Ramos (cell line): ENCODE data around the gene DCHS1.

Source experiments
- in situ Hi-C: fragments of 300-500 bp; cut with MboI; formaldehyde crosslinking; loops from one replicate; pipeline ENCODE4 v1.14.3; 2022; ENCODE audit warnings: low sequenced_read_pairs; ENCODE audit not compliant: unreplicated experiment

The DCHS1 gene

DNA sequence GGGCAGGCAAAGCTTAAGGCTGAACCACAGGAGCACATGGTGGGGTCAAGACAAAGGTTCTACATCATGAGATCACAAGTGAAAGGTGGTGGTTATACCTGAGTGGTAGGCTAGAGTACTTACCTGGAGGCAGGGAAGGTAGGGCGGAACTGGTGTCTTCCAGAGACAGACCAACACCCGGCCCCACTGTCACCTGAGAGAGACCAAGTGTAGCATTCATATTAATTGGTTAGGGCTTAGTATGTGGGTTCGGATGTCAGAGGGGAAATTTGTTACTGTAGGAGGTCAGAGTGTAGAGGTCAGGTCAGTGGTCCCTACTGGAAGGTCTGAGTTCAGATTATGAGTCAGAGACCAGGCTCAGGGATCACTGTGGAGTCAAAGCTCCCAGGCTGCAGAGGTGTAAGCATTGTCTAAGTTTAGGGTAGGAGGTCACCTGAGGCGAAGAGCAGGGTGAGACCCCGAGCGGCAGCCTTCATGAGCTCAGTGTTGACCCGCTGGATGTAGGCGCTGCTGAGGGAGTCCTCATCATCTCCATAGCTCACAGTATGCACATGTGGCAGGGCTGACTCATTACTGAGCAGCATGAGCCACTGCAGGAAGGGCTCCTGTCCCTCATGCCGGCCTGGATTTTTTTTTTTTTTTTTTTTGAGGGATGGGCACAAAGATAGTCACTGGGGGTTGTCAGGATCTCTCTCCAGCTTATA is 39.6 kb downstream of the DCHS1 start:
- in situ Hi-C loops = no loop called here

DNA sequence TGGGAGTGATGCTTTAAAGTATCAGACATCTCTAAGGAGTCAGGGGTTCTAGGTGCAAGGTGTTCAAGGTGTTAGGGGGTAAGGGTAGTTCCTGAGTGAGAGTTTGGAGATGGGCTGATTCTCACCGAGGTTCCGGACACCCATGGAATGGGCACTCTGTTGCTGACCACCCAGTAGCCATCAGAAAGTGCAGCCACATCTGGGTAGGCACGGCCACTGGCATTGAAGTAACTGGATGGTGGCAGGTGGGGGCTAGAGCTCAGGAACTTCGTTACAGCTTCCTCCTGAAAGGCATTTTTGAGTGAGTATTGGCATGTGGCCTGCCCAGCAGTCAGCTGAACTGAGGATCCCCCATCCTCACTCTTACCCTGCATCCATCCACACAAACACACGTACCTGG is 40.6 kb downstream of the DCHS1 start:
- in situ Hi-C loops = no loop called here

DNA sequence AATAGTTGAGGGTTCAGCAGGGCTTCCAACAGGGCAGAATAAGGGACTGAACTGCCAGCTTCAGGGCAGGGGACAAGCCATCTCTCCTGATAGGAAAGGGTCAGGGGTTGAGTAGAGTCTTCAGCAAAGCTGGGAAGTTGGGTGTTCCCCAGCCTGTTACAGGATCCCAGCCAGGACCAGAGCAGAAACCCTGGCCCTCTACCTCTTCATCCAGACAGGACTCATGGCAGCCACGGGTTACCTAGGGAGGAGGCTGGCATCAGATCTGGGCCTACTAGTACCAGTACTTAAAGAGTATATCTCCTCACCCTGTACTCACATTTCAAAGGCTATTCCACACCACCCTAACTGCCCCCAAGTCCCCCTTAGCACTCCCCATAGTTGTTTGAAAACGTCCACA is 41.2 kb downstream of the DCHS1 start:
- in situ Hi-C loops = no loop called here

DNA sequence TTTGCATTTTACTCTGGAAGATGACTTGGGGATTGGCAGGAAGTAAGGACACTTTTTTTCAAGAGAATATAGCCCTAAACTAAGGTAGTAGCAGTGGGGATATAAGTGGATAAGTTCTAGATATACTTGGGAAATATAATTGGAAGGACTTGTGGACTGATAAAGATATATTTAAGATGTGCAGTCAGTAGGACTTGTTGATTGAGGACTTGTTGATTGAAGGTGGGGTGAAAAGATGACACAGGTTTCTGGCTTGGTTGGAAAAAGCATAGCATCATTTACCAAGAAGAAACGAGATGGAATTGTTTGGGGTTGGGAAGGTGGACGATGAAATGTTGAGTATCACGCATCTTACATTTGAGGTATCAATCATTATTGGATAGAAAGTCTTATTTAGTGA is 42.1 kb downstream of the DCHS1 start:
- in situ Hi-C loops = no loop called here

DNA sequence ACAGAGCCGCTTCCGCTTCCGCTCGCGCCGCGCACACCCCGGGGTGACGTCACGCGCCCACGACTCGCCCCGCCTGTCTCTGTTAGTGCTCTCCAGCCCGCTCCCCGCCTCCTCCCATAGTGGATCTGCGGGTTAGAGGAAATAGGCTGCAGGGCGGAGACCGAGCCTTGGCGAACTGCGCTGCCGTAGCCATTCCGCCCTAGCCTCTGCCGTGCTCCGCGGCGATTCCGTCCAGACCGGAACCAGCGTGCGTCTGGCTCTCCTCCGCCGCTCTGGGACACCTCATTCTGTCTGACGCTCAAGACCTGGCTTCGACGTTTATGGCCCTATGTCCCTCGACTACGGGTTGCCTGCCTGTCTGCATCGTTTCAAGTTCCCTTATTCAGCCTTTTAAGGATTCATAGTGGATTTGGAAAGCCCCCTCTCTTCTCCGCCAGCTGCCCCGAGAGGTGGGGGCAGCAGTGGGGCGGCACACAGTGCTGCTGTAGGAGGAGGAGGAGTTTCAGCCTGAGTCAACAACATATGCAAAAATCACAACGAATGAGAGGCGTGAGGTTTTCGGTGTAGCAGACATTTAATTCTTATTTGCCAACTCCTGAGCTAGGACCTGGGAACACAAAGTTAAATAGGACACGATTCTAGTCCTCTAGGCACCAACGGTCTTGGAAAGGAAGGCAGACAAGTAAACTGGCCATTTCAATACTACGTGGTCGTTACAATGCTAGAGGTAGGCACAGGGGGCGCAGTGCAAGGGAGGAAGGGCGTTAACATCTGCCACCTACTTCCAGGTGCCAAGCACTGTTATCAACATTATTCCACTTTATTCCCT is 43.2 kb downstream of the DCHS1 start, which contains the start of gene TAF10:
Gene TAF10 (minus strand): TSS at position 4 of the 829 bp plus-strand sequence. CDS start 27 bp downstream, outside the sequence.
- in situ Hi-C loops = no loop called here

DNA sequence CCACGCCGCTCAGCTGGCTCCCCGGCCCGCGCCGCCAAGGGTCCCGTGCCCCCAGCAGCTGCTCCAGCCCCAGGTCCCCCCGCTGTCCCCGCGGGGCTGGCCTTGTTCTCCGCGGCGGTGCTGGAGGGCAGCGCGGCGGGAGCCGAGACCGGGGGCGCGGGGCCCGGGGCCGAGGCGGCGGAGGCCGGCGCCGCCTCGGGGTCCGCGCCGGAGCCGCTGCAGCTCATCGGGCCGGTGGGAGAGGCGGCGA is 43.7 kb downstream of the DCHS1 start:
- in situ Hi-C loops = no loop called here

DNA sequence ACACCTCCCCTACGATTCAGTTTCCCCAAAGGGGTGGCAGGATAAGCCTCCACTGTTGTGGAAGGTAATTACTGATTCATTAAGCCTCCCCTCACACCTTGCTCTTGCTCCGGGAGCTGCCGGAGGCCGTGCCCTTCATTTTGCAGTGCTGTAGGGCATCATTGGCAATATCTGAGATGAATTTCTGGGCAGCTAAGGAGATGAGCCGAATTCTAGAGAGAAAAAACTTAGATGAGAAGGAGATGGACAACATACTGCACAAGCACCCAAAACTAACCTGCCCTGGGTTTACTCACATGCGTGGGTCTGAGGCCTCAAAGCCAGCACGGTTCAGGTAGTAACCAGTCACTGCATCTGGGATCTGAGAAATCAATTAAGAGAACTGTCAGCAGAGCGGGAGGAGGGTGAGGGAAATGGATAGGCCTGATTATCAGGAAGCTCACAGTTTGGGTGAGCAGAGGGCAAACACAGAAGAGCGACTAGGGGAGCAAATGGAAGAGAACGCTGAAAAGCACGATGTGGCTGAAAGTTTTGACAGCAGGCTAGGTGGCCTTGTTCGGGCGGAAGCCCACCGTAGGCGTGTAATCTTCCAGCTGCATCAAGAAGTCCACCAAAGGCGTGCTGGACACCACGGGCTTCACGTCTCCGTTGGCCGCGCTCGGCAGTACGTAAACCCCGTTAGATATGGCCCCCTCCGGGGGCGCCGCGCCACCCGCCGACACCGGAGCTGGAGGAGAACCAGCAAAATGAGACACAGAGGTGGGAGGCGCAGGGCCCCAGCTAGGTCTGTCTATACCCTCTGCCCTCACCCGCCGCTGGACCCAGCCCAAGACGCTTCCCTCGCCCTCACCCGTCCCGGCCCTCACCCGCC is 44.3 kb downstream of the DCHS1 start:
- in situ Hi-C loops = no loop called here

DNA sequence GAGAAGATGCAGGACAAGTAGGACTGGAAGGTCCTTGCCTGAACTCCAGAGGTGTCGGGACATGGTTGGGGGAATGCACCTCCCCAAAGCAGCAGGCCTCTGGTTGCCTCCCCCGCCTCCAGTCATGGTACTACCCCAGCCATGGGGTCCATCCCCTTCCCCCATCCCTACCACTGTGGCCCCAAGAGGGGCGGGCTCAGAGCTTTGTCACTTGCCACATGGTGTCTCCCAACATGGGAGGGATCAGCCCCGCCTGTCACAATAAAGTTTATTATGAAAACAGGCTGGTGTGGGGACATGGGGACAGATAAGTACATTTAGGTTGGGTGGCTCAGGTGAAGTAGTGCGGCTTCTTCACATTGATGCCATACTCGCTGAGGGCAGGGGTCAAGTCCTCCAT is 45.0 kb downstream of the DCHS1 start:
- in situ Hi-C loops = no loop called here

DNA sequence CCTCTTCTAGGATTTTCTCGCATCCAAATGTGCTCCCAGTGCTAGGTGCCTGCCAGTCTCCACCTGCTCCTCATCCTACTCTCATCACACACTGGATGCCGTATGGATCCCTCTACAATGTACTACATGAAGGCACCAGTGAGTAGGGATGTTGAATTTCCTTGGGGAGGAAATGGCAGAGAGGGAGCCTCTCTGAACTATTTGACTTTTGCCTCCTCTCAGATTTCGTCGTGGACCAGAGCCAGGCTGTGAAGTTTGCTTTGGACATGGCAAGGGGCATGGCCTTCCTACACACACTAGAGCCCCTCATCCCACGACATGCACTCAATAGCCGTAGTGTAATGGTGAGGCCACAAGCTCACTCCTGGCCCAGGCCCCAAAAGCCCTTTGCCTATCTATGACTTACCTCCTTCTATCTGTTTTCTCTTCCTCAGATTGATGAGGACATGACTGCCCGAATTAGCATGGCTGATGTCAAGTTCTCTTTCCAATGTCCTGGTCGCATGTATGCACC is 46.0 kb downstream of the DCHS1 start:
- in situ Hi-C loops = no loop called here

DNA sequence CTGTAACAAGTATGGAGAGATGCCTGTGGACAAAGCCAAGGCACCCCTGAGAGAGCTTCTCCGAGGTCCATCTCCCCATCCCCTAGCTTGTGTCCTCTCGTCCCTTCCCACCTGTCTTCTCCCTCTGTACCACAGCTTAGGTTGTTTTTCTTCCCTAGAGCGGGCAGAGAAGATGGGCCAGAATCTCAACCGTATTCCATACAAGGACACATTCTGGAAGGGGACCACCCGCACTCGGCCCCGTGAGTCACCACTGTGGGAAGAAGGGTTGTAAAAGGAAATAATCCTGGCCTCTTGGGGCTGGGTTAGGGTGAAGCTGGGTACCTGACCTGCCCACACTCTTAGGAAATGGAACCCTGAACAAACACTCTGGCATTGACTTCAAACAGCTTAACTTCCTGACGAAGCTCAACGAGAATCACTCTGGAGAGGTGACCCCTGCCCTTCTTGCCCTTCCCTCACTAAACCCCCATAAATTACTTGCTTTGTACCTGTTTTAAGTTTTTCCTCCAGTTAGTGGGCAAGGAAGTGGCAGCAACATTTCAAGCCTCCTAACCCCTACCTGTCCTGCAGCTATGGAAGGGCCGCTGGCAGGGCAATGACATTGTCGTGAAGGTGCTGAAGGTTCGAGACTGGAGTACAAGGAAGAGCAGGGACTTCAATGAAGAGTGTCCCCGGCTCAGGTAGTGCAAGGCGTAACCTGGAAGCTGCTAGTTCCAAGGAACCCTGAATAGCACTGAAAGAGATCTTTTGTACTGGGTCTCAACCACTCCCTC is 46.7 kb downstream of the DCHS1 start:
- in situ Hi-C loops = no loop called here

DNA sequence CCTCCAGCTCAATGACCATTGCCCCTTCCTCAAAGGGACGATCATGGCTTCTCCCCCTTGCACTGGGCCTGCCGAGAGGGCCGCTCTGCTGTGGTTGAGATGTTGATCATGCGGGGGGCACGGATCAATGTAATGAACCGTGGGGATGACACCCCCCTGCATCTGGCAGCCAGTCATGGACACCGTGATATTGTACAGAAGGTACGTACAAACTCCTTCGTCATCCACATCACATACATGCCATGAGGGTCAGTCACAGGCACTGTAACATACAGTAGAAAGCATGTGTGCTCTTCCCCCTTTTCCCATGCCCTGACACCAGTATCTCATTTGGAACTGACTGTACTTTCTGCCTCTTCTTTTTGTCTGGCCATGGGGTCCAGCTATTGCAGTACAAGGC is 47.6 kb downstream of the DCHS1 start:
- in situ Hi-C loops = no loop called here

DNA sequence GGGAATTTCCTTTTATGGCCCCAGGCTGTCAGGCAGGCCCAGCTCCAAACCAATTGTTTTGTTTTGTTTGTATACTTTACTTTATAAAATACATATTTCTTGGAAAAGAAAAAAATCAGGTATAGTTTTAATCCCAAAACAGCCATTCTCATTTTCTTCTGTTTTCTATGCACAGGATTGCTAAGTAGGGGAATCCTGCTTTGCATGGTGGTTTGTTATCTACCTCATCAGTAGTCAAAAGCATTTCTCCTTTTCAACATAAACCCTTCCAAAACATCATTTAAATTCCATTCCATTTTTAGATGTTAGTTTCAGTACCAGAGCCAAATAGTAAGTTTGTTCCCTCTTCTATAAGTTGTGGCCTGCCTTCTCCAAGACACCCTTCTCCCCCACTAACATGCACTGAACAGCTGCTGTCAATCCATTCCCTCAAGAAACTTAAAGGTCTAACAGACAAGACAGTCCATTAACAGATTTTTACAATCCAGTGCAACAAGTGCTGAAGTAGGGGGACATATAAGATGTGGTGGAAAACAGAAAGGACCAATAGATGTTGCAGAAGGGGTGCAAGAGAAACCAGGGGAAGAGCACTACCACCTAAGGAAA is 48.3 kb downstream of the DCHS1 start:
- in situ Hi-C loops = no loop called here

DNA sequence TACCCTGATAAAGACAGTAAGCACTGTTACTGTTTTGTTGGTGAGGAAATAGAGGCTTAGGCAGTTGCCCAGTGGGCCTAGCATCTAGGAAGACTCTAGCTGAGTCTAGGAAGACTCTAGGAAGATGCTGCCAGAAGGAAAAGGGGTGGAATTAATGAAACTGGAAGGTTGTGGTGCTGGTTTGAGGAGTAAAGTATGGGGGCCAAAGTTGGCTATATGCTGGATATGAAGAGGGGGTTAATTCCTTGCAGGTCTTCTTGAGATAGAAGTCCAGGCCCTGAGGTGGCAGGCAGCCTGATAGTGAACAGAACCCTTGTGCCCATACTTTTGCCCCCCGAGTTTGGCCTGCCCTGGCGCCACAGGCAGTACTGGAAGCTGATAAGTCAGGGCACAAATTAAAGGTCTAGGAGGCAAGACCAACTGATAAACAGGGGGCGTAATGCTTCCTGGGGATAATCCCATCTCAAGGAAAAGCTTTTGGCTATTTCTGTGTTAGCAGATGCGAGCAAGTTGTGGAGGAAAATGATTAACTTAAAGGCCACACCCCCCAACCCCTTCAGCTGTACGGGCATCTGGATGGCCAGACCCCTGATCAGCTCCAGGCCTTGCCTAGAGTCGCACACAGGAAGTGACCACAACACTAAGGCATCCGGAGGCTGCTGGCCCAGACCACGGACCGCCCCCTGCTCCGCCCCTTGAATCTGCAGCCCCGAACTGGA is 49.0 kb downstream of the DCHS1 start:
- in situ Hi-C loops = no loop called here

DNA sequence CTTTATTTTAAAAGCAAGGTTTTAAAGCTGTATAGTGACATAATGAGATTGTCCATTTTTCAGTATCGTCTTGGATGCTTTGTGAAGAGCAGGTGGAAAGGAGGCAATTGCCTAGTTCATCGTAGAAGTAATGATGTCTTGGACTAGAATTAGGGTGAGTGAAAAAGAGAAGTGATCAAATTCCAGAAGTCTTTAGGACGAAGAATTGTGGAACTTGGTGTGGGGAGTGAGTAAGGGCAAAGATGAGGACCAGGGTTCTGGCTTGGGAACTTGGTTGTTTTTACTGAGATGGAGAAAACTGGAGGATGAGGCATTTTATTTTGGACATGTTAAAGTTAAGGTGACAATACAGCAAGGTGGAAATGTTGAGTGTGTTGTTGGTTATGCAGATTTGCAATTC is 50.8 kb downstream of the DCHS1 start:
- in situ Hi-C loops = no loop called here

DNA sequence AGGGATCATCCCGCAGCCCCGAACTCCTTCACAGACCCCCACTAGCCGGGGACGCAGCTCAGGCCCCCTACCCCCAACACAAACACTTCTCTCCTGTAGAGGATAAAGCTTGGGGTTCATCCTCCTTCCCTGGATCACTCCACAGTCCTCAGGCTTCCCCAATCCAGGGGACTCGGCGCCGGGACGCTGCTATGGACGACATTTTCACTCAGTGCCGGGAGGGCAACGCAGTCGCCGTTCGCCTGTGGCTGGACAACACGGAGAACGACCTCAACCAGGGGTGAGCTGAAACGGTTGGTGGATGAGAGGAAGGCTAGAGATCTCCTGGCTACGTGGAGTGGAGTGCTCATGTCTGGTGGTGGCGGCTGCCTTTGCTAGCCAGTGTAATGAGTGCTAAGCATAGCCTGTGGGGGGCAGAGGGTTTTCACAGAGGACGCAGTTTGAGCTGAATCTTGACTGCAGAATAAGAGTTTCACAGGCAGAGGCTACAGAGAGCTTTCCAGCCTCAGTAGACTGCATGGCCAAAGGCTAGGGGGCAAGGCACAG is 51.5 kb downstream of the DCHS1 start:
- in situ Hi-C loops = no loop called here

DNA sequence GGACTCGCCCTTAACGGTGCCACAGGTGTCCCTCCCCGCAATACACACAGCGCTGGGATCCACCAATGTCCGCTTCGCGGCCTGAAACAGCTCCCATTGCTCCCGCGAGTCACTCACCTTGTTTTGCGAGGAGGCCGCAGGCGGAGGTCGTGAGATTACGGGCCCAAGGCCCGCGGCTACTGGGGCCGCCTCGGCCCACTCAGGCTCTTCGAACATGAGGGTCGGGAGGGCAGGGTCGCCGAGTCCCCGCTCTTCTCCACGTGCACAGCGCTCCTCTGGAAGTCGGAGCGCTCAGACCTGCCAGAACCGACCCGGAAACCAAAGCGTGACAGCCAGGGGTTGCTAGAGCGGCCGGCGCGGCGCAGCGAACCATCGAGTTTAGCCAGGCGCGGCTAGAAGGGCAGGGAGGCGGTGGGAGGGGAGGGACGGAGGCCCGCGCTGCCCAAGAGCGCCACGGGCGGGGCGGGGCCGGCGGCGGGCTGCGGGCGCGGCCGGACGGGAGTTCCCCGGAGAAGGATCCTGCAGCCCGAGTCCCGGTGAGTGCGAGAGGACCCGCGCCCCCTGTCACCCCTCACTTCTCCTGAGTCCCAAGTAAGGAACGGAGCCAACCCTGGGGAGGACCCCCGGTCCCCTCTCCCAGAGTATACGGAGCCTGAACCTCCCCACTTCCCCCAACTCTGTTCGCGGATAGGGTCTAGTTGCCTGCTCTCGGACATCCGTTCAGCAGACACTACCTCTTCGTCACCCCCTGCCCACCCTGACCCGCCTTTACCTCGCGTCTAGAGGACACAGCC is 52.1 kb downstream of the DCHS1 start, which contains the start of the genes ILK and RRP8:
Gene ILK (plus strand): TSS at position 488 of the 794 bp plus-strand sequence. CDS start 498 bp downstream, outside the sequence.
Gene RRP8 (minus strand): TSS at position 330 of the 794 bp plus-strand sequence. CDS start 114 bp downstream, at position 216.
- in situ Hi-C loops = no loop called here

DNA sequence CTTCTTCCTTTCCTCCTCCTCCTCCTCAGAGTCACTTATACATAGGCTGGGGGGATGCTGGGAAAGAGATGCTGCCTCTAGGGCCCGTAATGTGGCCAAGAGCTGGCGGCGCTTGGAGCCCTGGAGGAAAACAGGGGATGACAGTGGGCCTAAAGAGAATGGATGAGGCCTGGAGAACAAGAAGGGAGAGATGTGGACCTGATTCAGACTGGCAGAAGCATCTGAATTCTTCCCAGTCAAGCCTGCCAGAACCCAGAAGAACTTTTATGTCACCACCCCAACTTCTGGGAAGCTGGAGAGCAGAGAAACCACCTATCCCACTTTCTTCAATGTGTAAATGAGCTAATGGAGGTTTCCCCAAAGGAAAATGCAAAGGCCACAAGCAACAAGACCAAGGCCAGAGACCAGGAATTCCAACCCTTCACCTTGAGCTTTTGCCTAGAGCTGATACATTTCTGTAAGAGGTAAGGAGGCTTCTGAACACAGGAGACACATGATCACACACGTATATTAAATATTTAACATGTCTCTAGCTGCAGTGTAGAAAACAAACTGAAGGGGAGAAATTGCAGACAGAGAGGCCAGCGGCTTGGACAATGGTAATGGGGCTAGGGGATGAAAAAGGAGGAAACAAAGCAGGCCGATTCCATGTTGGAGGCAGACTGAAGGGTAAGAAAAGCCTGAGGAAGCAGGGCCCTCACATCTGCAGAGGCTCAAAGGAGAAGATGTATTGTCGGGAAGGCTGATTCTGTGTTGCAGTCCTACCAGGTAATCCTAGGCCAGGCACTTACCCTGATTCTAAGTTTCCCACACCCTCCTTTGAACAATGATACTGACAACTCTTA is 53.3 kb downstream of the DCHS1 start:
- in situ Hi-C loops = no loop called here
